Endothelial cell (in vitro differentiated cells): ENCODE results near the gene XKRX. TPM values are rescaled to one million over a fixed set of nuclear protein-coding genes. Genes with fewer than 3 reads are reported as not detected.

Experiments
- DNase-seq: peaks from one replicate; pipeline ENCODE4 v3.0.0; 2021; ENCODE audit warnings: low spot score
- H3K27ac Mint-ChIP-seq: one replicate; pipeline ENCODE4 v1.8.0; 2021; ENCODE audit warnings: mixed read lengths, inconsistent platforms; ENCODE audit not compliant: unreplicated experiment
- H3K27me3 Mint-ChIP-seq: one replicate; pipeline ENCODE4 v1.8.0; 2021; ENCODE audit warnings: mild to moderate bottlenecking, moderate library complexity, mixed read lengths, inconsistent platforms; ENCODE audit not compliant: unreplicated experiment
- H3K36me3 Mint-ChIP-seq: one replicate; pipeline ENCODE4 v1.8.0; 2021; ENCODE audit warnings: mild to moderate bottlenecking, low read depth, mixed read lengths, inconsistent platforms; ENCODE audit not compliant: unreplicated experiment
- H3K4me1 Mint-ChIP-seq: one replicate; pipeline ENCODE4 v1.8.0; 2021; ENCODE audit warnings: mild to moderate bottlenecking, mixed read lengths, inconsistent platforms; ENCODE audit not compliant: unreplicated experiment
- H3K4me3 Mint-ChIP-seq: one replicate; pipeline ENCODE4 v1.8.0; 2021; ENCODE audit warnings: mild to moderate bottlenecking, mixed read lengths, inconsistent platforms; ENCODE audit not compliant: unreplicated experiment
- H3K9me3 Mint-ChIP-seq: one replicate; pipeline ENCODE4 v1.8.0; 2021; ENCODE audit warnings: mixed read lengths, inconsistent platforms; ENCODE audit not compliant: unreplicated experiment
- total RNA-seq: library from RNA; stranded (reverse); fragmentation: NEBNext Ultra II Directional; extraction: Animal tissue kit (Norgen Biotek cat#: 25700); gene quantifications from one replicate; pipeline ENCODE4 v1.2.1, GENCODE V29; 2021; ENCODE audit not compliant: unreplicated experiment
- TF ChIP-seq, protein P1 (sequence below): fragments of 200-600 bp; sonication (generic); IDR thresholded peaks from one replicate; pipeline ENCODE4 v1.5.0; 2021; ENCODE audit warnings: antibody characterized with exemption; ENCODE audit not compliant: unreplicated experiment

Gene XKRX
- total RNA-seq, 1 donor from 2014 or later = 0.18 TPM

DNA sequence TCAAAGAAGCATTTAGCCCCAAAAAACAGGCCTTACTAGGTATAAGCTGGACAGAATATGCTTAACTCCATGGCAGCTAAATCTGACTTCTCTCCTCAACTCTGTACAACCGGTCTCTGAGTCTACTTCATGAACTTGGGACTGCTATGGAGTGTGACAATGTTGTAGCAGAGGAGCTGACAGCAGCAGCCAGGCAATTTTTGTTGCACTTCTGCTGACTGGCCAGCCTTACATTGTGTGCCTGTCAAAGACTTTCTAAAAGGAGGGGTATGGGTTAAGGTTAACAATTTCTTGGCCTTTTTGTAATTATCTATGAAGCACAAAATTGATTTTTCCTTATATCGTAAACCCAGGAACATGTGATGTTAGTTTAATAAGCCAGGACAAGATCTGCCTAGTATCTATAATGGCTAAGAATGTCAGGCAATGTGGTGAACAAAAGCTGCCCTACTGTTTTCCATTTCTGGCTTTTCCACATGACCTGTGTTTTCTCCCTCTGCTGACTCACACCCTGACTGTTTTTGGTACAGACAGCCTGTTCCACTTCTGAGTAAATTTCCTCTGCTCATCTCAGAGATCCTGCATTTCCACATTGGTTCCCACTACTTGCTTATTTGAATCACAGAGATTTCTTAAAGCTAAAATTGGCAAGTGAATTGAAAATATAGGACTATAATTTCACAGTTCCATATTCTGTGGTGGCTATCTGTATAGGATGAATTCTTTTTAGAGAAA lies 63.9 kb downstream of the XKRX start:
- H3K36me3 Mint-ChIP-seq = no peaks in the 10 kb centered on the region
- H3K9me3 Mint-ChIP-seq = no peaks in the 10 kb centered on the region
- TF ChIP-seq, protein P1, sequence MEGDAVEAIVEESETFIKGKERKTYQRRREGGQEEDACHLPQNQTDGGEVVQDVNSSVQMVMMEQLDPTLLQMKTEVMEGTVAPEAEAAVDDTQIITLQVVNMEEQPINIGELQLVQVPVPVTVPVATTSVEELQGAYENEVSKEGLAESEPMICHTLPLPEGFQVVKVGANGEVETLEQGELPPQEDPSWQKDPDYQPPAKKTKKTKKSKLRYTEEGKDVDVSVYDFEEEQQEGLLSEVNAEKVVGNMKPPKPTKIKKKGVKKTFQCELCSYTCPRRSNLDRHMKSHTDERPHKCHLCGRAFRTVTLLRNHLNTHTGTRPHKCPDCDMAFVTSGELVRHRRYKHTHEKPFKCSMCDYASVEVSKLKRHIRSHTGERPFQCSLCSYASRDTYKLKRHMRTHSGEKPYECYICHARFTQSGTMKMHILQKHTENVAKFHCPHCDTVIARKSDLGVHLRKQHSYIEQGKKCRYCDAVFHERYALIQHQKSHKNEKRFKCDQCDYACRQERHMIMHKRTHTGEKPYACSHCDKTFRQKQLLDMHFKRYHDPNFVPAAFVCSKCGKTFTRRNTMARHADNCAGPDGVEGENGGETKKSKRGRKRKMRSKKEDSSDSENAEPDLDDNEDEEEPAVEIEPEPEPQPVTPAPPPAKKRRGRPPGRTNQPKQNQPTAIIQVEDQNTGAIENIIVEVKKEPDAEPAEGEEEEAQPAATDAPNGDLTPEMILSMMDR = no peak
- no peaks in the 10 kb centered on the region for H3K27me3 Mint-ChIP-seq
- DNase-seq = no peak
- no peak overlapping the region for H3K4me3 Mint-ChIP-seq
- peaks cover 9% of the 10 kb centered on the region for H3K4me1 Mint-ChIP-seq
- no peak overlapping the region for H3K27ac Mint-ChIP-seq

Other genes starting within 250 kb of the XKRX start
- 3.9 TPM for gene SYTL4, start 196.8 kb downstream of the XKRX start, total RNA-seq
- 19.3 TPM for gene CSTF2, start 108.5 kb downstream of the XKRX start, total RNA-seq
- gene NOX1, start 54.6 kb downstream of the XKRX start, total RNA-seq = not detected
- not detected for gene ARL13A, start 40.8 kb upstream of the XKRX start, total RNA-seq
- gene TRMT2B, start 123.2 kb upstream of the XKRX start, total RNA-seq = 12.2 TPM
- 2.6 TPM for gene TMEM35A, start 150.0 kb upstream of the XKRX start, total RNA-seq
- 10.3 TPM for gene CENPI, start 169.3 kb upstream of the XKRX start, total RNA-seq